ENCODE results near the gene SUPT6H.

Gene SUPT6H

GRCh38 chr17:28624148-28624547 is 37.9 kb upstream of the SUPT6H start:
- POLR2A ChIA-PET, result interaction anchor here (1.1 to 2.1 kb wide), 4 partner anchors 15 to 92 kb away, joined by 3 to 4 read pairs (median 4); partner anchors contain the start of genes SDF2 and SUPT6H
- CTCF ChIA-PET, result interaction anchor here (0.6 to 1.3 kb wide), 3 partner anchors 12 to 23 kb away, joined by 3 to 8 read pairs (median 5); no protein-coding TSS in a partner anchor
- DNase-seq (ENCODE audit: extremely low spot score), result no peak
- TF ChIP-seq, protein P1, sequence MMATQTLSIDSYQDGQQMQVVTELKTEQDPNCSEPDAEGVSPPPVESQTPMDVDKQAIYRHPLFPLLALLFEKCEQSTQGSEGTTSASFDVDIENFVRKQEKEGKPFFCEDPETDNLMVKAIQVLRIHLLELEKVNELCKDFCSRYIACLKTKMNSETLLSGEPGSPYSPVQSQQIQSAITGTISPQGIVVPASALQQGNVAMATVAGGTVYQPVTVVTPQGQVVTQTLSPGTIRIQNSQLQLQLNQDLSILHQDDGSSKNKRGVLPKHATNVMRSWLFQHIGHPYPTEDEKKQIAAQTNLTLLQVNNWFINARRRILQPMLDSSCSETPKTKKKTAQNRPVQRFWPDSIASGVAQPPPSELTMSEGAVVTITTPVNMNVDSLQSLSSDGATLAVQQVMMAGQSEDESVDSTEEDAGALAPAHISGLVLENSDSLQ (IDR thresholded peaks at IDR 0.05), result no peak
- TF ChIP-seq SP1 (IDR thresholded peaks at IDR 0.05) (no peak), CTBP1 (IDR thresholded peaks at IDR 0.05; ENCODE audit: borderline replicate concordance) (no peak), FOXK2 (IDR thresholded peaks at IDR 0.05) (no peak), FOXM1 (IDR thresholded peaks at IDR 0.05; ENCODE audit: borderline replicate concordance) (no peak), ZNF384 (IDR thresholded peaks at IDR 0.05) (no peak)

GRCh38 chr17:28626818-28627217 is 35.2 kb upstream of the SUPT6H start:
- no peak for DNase-seq (ENCODE audit: extremely low spot score)
- POLR2A ChIA-PET, result no interaction called here
- CTCF ChIA-PET, result no interaction called here
- TF ChIP-seq FOXA1 (IDR thresholded peaks at IDR 0.05) (no peak), BHLHE40 (IDR thresholded peaks at IDR 0.05; ENCODE audit: borderline replicate concordance) (no peak), SUZ12 (IDR thresholded peaks at IDR 0.05) (no peak)

DNA sequence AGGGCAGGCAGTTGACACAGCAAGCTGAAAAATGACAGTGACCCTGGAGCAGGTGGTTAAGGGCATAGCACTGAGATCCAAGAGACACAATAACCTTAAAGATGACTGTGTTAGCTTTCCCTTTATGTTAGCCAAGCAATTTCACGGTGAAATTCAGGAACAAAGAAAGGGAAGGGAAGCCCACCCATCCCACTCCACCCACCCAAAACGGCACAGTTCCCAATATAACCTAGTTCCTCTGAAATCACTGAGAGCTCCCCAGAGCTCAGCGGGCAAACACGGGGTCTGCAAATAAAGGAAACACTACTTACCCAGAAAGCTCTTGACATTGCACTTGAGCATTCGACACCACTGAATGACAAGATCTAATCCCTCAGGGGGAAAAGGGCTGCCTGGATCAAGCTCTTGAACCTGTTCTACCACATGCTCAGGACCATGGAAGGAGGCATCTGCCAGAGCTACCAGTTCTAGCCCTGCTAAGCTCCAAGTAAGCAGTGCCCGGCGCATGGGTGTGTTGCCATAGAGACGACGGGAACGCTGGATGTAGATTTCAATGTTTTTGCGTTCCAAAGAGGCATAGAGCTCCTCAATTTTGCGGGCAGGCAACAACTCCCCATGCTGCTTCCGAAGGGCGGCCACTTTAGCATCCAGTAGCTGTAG is 27.7 kb upstream of the SUPT6H start:
- DNase-seq (ENCODE audit: extremely low spot score), result no peak
- ChIA-PET CTCF (no interaction called here), POLR2A (interaction anchor here (1.0 to 5.5 kb wide), 4 partner anchors 10 to 85 kb away, joined by 3 to 32 read pairs (median 6); partner anchors contain the start of genes BLTP2, RPL23A, SDF2 and SUPT6H)
- TF ChIP-seq TARDBP (IDR thresholded peaks at IDR 0.05), result no peak
- TF ChIP-seq SP1 (IDR thresholded peaks at IDR 0.05), result no peak
- TF ChIP-seq FOXK2 (IDR thresholded peaks at IDR 0.05), result no peak
- TF ChIP-seq LEF1 (IDR thresholded peaks at IDR 0.05; ENCODE audit: borderline replicate concordance), result no peak
- TF ChIP-seq, protein P1 (IDR thresholded peaks at IDR 0.05), result no peak
- no peak for TF ChIP-seq ARNT (IDR thresholded peaks at IDR 0.05)
- TF ChIP-seq L3MBTL2 (conservative IDR thresholded peaks at IDR 0.05), result no peak
- no peak for TF ChIP-seq HDGF (IDR thresholded peaks at IDR 0.05; ENCODE audit: borderline replicate concordance)
- no peak for TF ChIP-seq SUZ12 (IDR thresholded peaks at IDR 0.05)
- TF ChIP-seq NFRKB (IDR thresholded peaks at IDR 0.05), result no peak
- TF ChIP-seq ELF4 (IDR thresholded peaks at IDR 0.05), result no peak
- TF ChIP-seq ZNF384 (IDR thresholded peaks at IDR 0.05), result no peak

DNA sequence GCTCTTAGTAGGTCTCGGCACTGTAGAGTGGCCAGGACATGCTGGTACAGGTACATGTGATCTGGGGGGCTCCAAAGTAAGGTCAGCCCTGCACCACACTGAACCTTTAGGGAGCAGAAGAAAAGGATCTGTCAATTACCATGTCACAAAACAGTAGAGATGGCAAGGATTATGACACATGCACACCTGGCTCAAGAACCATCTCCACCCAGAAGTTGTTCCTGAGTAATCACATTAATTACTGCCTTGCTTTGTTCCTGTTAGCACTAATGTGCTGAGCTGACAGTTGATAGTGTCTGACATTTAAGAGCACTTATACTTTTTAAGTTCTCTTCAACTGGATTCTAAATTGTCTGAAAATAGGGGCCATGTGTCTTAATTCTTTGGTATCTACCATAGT is 26.5 kb upstream of the SUPT6H start:
- ChIA-PET CTCF (interaction anchor here (1.0 to 1.2 kb wide), 2 partner anchors 8 to 92 kb away, joined by 3 read pairs; no protein-coding TSS in a partner anchor), POLR2A (interaction anchor here (5.5 kb wide), 1 partner anchor 9 kb away, joined by 32 read pairs; the partner anchor contains the start of gene BLTP2)
- DNase-seq (ENCODE audit: extremely low spot score), result no peak
- TF ChIP-seq NFRKB (IDR thresholded peaks at IDR 0.05), result no peak
- no peak for TF ChIP-seq CTBP1 (IDR thresholded peaks at IDR 0.05; ENCODE audit: borderline replicate concordance)
- no peak for TF ChIP-seq SUZ12 (IDR thresholded peaks at IDR 0.05)

- CTCF ChIA-PET, result no interaction called here
Measured at GRCh38 chr17:28641579-28641978, 20.4 kb upstream of the SUPT6H start.

More at GRCh38 chr17:28641579-28641978, 20.4 kb upstream of the SUPT6H start:
- DNase-seq (ENCODE audit: extremely low spot score), result no peak
- POLR2A ChIA-PET, result interaction anchor here (1.0 to 6.5 kb wide), 2 partner anchors 9 to 20 kb away, joined by 3 to 94 read pairs; partner anchors contain the start of genes SDF2 and SUPT6H
- TF ChIP-seq L3MBTL2 (conservative IDR thresholded peaks at IDR 0.05) (no peak), NFRKB (IDR thresholded peaks at IDR 0.05) (no peak), LEF1 (IDR thresholded peaks at IDR 0.05; ENCODE audit: borderline replicate concordance) (no peak), TARDBP (IDR thresholded peaks at IDR 0.05) (no peak), FOXA1 (IDR thresholded peaks at IDR 0.05) (no peak), SP1 (IDR thresholded peaks at IDR 0.05) (no peak), HDGF (IDR thresholded peaks at IDR 0.05; ENCODE audit: borderline replicate concordance) (no peak), CTBP1 (IDR thresholded peaks at IDR 0.05; ENCODE audit: borderline replicate concordance) (no peak), FOXM1 (IDR thresholded peaks at IDR 0.05; ENCODE audit: borderline replicate concordance) (no peak), ELF4 (IDR thresholded peaks at IDR 0.05) (no peak), ARNT (IDR thresholded peaks at IDR 0.05) (no peak), ZNF384 (IDR thresholded peaks at IDR 0.05) (no peak), FOXK2 (IDR thresholded peaks at IDR 0.05) (no peak), BHLHE40 (IDR thresholded peaks at IDR 0.05; ENCODE audit: borderline replicate concordance) (no peak), SUZ12 (IDR thresholded peaks at IDR 0.05) (no peak)
- TF ChIP-seq, protein P1 (IDR thresholded peaks at IDR 0.05), result no peak
